GM12878 (cell line): Measurements from ENCODE around the gene ZFP1. TPM values are rescaled to one million over a fixed set of nuclear protein-coding genes. Genes with fewer than 3 reads are reported as not detected.

ENCODE experiments used
- ATAC-seq: fragments of 200-7000 bp; cut with Tn5 transposase; 3 replicates; pipeline ENCODE4 v1.9.1; 2020; ENCODE audit warnings: mild to moderate bottlenecking, moderate library complexity
- BruUV-seq: library from RNA; stranded (reverse); fragments of 400-500 nt; replicated peaks from 2 replicates; lab custom pipeline; 2021; lab: Mats Ljungman, UMichigan
- CTCF ChIA-PET: fragments of 300-600 bp; sonication (Branson Sonifier 250); formaldehyde crosslinking; extraction: SDS; loops from one replicate; lab custom pipeline; 2021; ENCODE audit warnings: inconsistent platforms; lab: Yijun Ruan, JAX
- POLR2A ChIA-PET: fragments of 350-600 bp; formaldehyde crosslinking; extraction: SDS; loops from one replicate; lab custom pipeline; 2021; ENCODE audit warnings: inconsistent platforms; lab: Charles Lee
- RAD21 ChIA-PET: fragments of 300-600 bp; sonication (Branson Sonifier 250); formaldehyde crosslinking; loops from one replicate; lab custom pipeline; 2023; ENCODE audit warnings: antibody characterized with exemption; ENCODE audit not compliant: unreplicated experiment; lab: Charles Lee
- SMC1A ChIA-PET: fragments of 300-600 bp; sonication (Branson Sonifier 250); formaldehyde crosslinking; loops from one replicate; lab custom pipeline; 2023; ENCODE audit not compliant: unreplicated experiment, uncharacterized antibody; lab: Charles Lee
- DNase-seq: peaks from one replicate; pipeline ENCODE4 v3.0.0-alpha.2; 2011; ENCODE audit warnings: low read depth, low spot score
- FAIRE-seq: peaks from 3 replicates; lab custom pipeline; 2011; peaks lifted over from hg19 to GRCh38; lab: Jason Lieb, UNC
- H2AFZ ChIP-seq: 2 replicates; pipeline ENCODE4 v1.6.0; 2011; ENCODE audit warnings: low read depth, low read length, control low read depth; ENCODE audit not compliant: control insufficient read depth
- H3K27ac ChIP-seq: 2 replicates; pipeline ENCODE4 v1.5.1; 2011; ENCODE audit warnings: control low read depth; ENCODE audit not compliant: control insufficient read depth, insufficient read depth
- H3K27me3 ChIP-seq, 2 experiments: replicated peaks in 1 of 2; 2 replicates each; pipeline versions ENCODE4 v1.6.0 to v1.6.1; 2011; ENCODE audit warnings: low read length in 1 of 2; ENCODE audit not compliant: control insufficient read depth in 2 of 2, insufficient read depth in 2 of 2
- H3K36me3 ChIP-seq, 2 experiments: 2 replicates each; pipeline ENCODE4 v1.5.1; 2011; ENCODE audit warnings: low read length in 1 of 2; ENCODE audit not compliant: control insufficient read depth in 2 of 2, insufficient read depth in 2 of 2
- H3K4me1 ChIP-seq: 2 replicates; pipeline ENCODE4 v1.6.1; 2011; ENCODE audit warnings: mild to moderate bottlenecking, low read length, moderate library complexity, mixed read lengths; ENCODE audit not compliant: control insufficient read depth, insufficient read depth
- H3K4me2 ChIP-seq: 2 replicates; pipeline ENCODE4 v1.6.0; 2011; ENCODE audit warnings: control low read depth; ENCODE audit not compliant: control insufficient read depth, insufficient read depth
- H3K4me3 ChIP-seq: fragments of 200-600 bp; sonication (generic); 2 replicates; pipeline ENCODE4 v1.5.1; 2016
- H3K79me2 ChIP-seq: 2 replicates; pipeline ENCODE4 v1.6.0; 2011; ENCODE audit warnings: low read length; ENCODE audit not compliant: control insufficient read depth, insufficient read depth
- H3K9ac ChIP-seq: 2 replicates; pipeline ENCODE4 v1.8.0; 2011; ENCODE audit warnings: low read length, control low read depth, mixed read lengths; ENCODE audit not compliant: control insufficient read depth, insufficient read depth
- H3K9me3 ChIP-seq: replicated peaks from 3 replicates; pipeline ENCODE4 v1.5.1; 2011; ENCODE audit warnings: mild to moderate bottlenecking, low read length; ENCODE audit not compliant: control insufficient read depth, insufficient read depth
- H4K20me1 ChIP-seq: 2 replicates; pipeline ENCODE4 v1.6.0; 2011; ENCODE audit not compliant: control insufficient read depth, insufficient read depth
- EGR1 ChIP-seq, 2 experiments: IDR thresholded peaks; 1 replicate in 1 of 2; 2 replicates in 1 of 2; pipeline ENCODE4 v1.6.1; 2011 to 2012; ENCODE audit warnings: low read depth in 2 of 2, low read length in 2 of 2, borderline replicate concordance in 1 of 2, mild to moderate bottlenecking in 1 of 2, moderate library complexity in 1 of 2
- MTA2 ChIP-seq: fragments of 450-650 bp; IDR thresholded peaks from 2 replicates; pipeline ENCODE4 v1.6.1; 2016; ENCODE audit warnings: low read depth, mild to moderate bottlenecking, moderate library complexity
- PAX8 ChIP-seq: fragments of 450-650 bp; IDR thresholded peaks from 2 replicates; pipeline ENCODE4 v1.6.1; 2017; ENCODE audit warnings: mild to moderate bottlenecking, moderate library complexity
- PBX3 ChIP-seq: IDR thresholded peaks from 2 replicates; pipeline ENCODE4 v1.6.1; 2011; ENCODE audit warnings: mild to moderate bottlenecking, low read depth, low read length, moderate library complexity; ENCODE audit not compliant: insufficient replicate concordance
- POLR2AphosphoS2 ChIP-seq: IDR thresholded peaks from 2 replicates; pipeline ENCODE4 v1.6.1; 2011; ENCODE audit warnings: low read depth, mild to moderate bottlenecking, low read length, improper control_type of control experiment, moderate library complexity
- RBBP5 ChIP-seq: fragments of 200-600 bp; sonication (generic); conservative IDR thresholded peaks from 2 replicates; pipeline ENCODE4 v1.6.1; 2016
- SREBF2 ChIP-seq: IDR thresholded peaks from 2 replicates; pipeline ENCODE4 v1.6.1; 2012; ENCODE audit warnings: mild to moderate bottlenecking, low read length
- SRF ChIP-seq, 2 experiments: IDR thresholded peaks; 2 replicates each; pipeline ENCODE4 v1.6.1; 2011; ENCODE audit warnings: low read depth in 2 of 2, low read length in 2 of 2, mild to moderate bottlenecking in 1 of 2, moderate library complexity in 1 of 2
- TARDBP ChIP-seq: IDR thresholded peaks from 2 replicates; pipeline ENCODE4 v1.6.1; 2016; ENCODE audit warnings: borderline replicate concordance
- YY1 ChIP-seq: IDR thresholded peaks from 2 replicates; pipeline ENCODE4 v1.6.1; 2011; ENCODE audit warnings: low read depth, mild to moderate bottlenecking, low read length
- WGBS: methylation state at CpG from one replicate; pipeline ENCODE4 v1.1.6; 2016; ENCODE audit warnings: low lambda C conversion rate; ENCODE audit not compliant: insufficient replicate concordance, insufficient coverage; ENCODE audit errors: missing lambda C conversion rate; 5-methylcytosine and 5-hydroxymethylcytosine counted together
- in situ Hi-C: fragments of 300-500 bp; cut with MboI; formaldehyde crosslinking; loops from 9 replicates; pipeline ENCODE4 v1.14.3; 2018; ENCODE audit warnings: mixed read lengths
- intact Hi-C: fragments of 100-400 bp; cut with micrococcal nuclease; formaldehyde crosslinking; loops from one replicate; pipeline ENCODE4 v1.14.2; 2022; ENCODE audit not compliant: unreplicated experiment
- polyA plus RNA-seq, 11 experiments: library from polyadenylated mRNA; depleted of rRNA in 4 of 11; unstranded in 6 of 11; stranded (reverse) in 5 of 11; fragments of >200 nt; fragmentation: Nextera tagmentation in 4 of 11; fragmentation: Illumina TruSeq in 1 of 11; extraction: Ambion mirVana in 4 of 11; extraction: Trizol in 1 of 11; gene quantifications; 1 replicate in 1 of 11; 2 replicates in 10 of 11; pipeline versions ENCODE4 v1.2.1 to v1.2.3, GENCODE V29; 2011 to 2016; ENCODE audit warnings: inconsistent platforms in 2 of 11, missing spikeins in 2 of 11, low read depth in 1 of 11
- total RNA-seq, 4 experiments: library from RNA; depleted of rRNA in 3 of 4; stranded (reverse); fragments of >200 nt in 3 of 4; fragmentation: Illumina TruSeq in 1 of 4; extraction: Trizol in 1 of 4; gene quantifications; 2 replicates each; pipeline versions ENCODE4 v1.2.1 to v1.2.3, GENCODE V29; 2013 to 2021

Gene ZFP1
- total and polyA plus RNA-seq, 10 of the 15 experiments (the other 5 are each of a cell fraction or from before 2014, with no cell fraction given), result 3.5 to 17.6 (median 14.7) TPM

DNA sequence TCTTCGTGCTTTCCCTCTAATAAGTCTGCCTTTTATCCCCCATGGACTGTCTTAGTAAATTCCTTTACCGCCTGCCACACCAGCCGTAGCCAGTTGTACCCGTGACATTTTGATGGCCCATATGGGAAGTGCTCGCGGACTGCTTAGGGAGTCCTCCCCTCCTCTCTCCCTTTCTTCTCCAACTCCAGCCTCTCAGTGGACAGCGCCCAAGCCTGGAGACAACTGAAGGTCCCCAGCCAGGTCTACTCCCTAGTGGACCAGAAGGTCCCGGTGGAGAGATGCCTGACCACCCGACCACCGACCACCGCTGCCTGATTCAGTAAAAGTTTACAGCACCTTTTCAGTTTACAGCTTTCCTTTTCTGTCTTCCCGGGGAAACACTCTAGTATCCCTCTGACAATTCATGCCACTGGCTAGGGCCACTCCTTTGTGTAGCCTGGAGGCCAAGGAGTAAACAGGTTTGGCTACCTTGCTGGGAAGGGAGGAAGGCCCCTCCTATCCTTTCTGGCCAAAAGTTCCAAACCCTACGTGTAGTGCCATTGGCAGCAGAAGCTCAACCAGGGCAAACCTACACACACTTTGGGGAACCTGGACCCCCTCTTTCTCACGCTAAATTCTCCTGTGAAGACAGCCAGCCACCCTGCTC is 40.6 kb downstream of the ZFP1 start:
- no TSS peak for BruUV-seq
- Histone ChIP-seq H3K9ac (no peak overlapping the region), H3K27me3 (no peaks in the 10 kb centered on the region; a peak in 2 of 4 replicates), H2AFZ (no peak overlapping the region), H3K36me3 (no peaks in the 10 kb centered on the region), H4K20me1 (no peaks in the 10 kb centered on the region), H3K27ac (no peak overlapping the region), H3K4me2 (no peak overlapping the region), H3K4me1 (no peaks in the 10 kb centered on the region), H3K4me3 (no peak overlapping the region), H3K9me3 (no peaks in the 10 kb centered on the region), H3K79me2 (no peaks in the 10 kb centered on the region)
- POLR2A ChIA-PET, result no interaction called here
- SMC1A ChIA-PET, result interaction anchor here (1.0 to 1.2 kb wide), 2 partner anchors 10 to 60 kb away, joined by 3 to 5 read pairs; no protein-coding TSS in a partner anchor
- intact Hi-C loops (no loop called here), in situ Hi-C loops (no loop called here)
- RAD21 ChIA-PET, result no interaction called here
- TF ChIP-seq RBBP5 (no peak), PBX3 (no peak), MTA2 (no peak), YY1 (no peak), TARDBP (no peak), POLR2AphosphoS2 (no peak), PAX8 (no peak), SREBF2 (no peak), EGR1 (IDR thresholded peaks at IDR 0.05; ENCODE audit: borderline replicate concordance in 1 of 2, low read depth in 2 of 2, low read length in 2 of 2) (no peak), SRF (IDR thresholded peaks at IDR 0.05; ENCODE audit: low read depth in 2 of 2, low read length in 2 of 2) (no peak)
- no peak for ATAC-seq
- no peak for DNase-seq
- 71% methylated on average over 14 of the region's 14 CpGs for whole genome bisulfite sequencing
- FAIRE-seq, result no peak
- CTCF ChIA-PET, result interaction anchor here (0.9 to 3.0 kb wide), 2 partner anchors 10 to 29 kb away, joined by 3 to 12 read pairs; no protein-coding TSS in a partner anchor
